HG03442 (cell line): ENCODE data around the gene CCDC97.

ENCODE experiments used
- ATAC-seq: cut with Tn5 transposase; IDR thresholded peaks from one replicate; pipeline ENCODE4 v1.9.1; 2021; ENCODE audit warnings: mild to moderate bottlenecking, moderate library complexity; ENCODE audit not compliant: unreplicated experiment

CCDC97 gene

DNA sequence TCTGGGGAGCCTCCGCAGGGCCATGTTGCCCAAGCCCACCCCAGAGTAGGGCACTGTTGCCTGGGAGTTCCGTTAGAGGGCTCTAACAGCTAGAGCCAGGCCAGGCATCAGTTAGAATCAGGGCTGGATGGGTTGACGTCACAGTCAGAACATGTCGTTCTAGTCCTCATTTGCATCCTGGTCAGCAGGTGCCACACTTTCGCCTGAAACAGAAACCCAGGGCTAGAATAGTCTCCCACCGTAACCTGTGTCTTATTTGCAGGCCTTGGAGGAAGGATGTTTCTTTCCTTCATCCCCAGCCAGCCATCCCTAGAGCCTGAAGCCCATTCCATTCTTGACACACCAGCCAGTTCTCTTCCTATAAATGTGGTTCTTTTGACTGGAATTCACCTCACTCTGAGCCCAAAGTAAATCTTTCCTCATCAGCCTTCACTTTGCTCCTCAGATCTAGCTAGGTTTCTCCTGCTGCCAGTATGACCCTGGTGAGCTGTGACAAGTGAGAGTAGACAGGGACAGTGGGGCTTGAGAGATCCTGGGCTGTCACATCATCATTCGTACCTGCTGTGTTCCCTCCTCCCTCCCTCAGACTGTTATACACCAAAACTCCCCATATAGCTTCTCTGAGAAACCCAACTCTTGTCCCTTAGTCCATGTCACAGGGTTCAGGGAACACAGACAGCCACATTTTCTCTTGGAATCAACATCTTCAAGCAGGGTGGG lies 12.2 kb upstream of the CCDC97 start:
- peak; percentile 48 for ATAC-seq

GRCh38 chr19:41298348-41298964 lies 11.5 kb upstream of the CCDC97 start:
- ATAC-seq, result no peak

DNA sequence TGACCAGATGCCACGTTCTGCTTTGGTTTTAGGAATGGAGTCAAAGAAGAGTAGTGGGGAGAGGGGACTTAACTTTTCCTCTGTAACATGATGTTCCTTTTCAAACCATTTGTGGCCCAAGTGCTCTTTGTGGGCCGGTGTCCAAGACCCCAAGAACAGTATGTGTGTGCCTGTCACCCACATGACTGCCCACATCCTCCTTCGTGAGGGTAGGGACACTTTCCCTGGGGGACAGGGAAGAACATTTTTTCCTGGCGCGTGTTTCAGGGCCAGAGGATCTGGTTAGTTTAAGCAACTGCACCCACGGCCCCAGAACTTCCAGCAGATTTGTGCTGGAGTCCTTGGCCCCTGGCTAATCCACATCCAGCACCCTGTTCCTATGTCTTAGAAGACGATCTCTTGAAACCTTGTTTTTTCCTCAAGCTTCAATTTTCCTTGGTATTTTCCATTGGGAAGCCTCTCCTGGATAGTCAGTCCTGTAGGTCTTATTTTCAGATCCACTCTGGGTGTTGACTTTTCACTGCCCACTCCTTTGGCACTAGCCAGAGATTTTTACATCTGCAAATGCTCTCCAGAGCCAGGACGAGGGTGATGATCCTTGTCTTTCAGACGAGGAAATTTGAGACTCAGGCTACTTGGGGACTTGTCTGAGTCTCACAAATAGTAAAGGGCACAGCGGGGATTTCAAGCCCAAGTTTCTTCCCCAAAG lies 10.8 kb upstream of the CCDC97 start:
- no peak for ATAC-seq

- no peak for ATAC-seq
Observed at GRCh38 chr19:41299755-41300089, 10.2 kb upstream of the CCDC97 start.

DNA sequence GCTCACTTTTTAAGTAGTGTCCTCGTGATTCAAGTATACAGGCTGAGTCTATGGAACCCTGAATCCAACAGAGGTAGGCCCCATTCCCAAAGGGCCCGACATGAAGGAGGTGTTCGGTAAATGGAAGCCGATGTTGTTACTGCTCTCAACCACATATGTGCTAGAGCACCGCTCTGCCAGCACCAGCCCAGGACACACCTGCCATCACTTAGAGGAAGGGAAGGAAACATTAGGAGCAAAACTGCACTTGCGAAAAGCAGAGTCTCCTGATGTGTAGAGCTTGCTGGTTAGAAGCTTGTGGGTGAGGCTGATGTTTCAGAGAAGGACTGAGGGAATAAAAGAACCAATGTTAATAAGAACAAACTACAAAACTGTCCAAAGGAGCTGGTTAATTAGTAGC lies 9.4 kb upstream of the CCDC97 start:
- ATAC-seq, result no peak

DNA sequence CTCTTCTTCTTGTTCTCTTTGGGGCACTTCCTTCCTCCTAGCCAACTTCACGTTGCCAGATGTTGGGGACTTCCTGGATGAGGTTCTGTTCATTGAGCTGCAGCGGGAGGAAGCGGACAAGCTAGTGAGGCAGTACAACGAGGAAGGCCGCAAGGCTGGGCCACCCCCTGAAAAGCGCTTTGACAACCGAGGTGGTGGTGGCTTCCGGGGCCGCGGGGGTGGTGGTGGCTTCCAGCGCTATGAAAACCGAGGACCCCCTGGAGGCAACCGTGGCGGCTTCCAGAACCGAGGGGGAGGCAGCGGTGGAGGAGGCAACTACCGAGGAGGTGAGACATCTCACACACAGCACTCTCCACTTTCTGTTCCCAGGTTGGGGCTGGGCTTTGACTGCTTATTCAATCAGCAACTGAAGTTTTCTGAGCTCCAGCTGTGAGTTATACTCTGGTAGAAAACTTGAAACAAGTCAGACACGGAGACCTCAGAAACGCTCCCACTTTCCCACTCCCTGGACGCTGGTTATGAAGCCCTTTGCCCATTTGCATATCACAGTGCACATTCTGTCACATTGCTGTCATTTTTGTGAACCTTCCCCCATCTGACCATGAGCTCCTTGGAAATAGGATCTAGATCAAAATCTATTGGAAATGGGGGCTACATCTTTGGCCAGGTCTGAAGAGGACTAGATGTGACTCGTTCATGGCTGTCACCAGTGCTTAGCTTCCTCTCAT lies 7.2 kb upstream of the CCDC97 start:
- no peak for ATAC-seq

- ATAC-seq, result no peak
Observed at GRCh38 chr19:41303954-41304353, 6.0 kb upstream of the CCDC97 start.

GRCh38 chr19:41304706-41305483 lies 5.1 kb upstream of the CCDC97 start:
- no peak for ATAC-seq

DNA sequence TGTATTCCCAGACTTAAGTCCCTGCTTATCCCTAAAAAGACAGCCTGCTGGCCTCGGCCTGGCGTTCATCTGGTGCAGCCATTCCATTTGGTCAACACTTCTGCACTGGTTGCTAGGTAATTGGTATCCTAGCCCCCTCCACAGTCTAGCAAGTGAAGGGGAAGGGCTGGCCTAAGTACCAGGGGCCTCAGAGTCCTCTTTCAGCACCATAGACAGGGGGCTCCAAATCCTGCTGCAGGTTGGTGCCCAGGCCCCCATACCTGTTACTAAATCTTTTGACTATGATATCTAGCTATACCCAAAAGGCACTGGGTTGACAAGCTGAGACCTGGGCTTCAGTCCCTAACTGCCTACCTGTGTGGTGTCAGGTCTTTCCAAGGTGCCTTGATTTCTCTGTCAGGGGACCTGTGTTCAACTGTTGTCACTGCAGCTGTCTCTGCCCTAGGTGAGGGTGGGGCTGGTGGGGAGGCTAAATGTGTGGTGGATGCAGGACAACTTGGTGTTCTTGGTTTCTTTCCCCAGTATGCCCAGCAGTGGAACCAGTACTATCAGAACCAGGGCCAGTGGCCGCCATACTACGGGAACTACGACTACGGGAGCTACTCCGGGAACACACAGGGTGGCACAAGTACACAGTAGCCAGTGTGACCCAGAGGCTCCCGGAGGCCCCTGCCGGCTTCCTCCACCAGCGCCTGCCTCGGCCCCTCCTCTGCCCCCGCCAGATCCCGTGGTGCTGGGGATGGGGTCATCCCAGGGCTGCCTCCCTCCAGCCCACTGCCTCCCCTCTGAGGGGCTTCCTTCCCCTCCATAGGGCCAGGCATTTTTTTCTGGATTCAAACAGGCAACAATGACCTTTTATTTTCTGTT lies 3.8 kb upstream of the CCDC97 start:
- no peak for ATAC-seq

DNA sequence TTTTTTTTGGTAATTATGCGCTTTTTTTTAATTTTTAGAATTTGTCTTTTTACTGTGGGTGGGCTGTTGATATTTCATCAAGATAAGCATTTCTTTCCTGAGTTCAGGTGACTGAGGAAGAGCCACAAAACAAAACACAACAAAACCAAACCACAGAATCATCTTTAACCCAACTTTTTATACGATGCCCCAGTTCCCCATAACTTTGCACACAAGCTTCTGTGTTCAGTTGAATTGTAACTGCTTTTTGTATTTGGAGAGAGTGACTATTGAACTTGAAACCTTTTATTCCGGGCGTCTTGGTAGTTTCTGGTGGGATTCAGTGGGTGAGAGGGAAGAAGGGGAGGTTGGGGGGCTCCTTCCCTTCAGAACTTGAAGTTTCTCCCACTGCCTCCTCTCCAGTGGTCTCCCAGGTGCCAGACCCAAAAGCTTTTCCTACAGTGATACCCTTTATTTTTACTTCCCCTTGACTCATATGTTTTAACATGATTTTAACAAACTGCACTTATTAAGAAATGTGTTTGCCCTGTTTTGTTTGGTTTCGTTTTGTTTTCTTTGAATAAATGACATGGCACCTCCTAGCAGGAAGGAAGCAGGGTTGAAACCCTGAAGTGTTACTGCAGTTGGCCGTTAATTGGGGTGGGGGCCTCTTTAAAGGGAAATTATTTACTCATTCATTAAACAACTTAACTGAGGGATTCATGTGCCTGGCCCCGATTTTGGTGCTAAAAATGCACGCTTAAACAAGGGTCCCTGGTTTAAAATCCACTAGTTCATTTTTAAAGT lies 2.7 kb upstream of the CCDC97 start:
- no peak for ATAC-seq

GRCh38 chr19:41307954-41308449 lies 2.0 kb upstream of the CCDC97 start:
- ATAC-seq, result no peak

DNA sequence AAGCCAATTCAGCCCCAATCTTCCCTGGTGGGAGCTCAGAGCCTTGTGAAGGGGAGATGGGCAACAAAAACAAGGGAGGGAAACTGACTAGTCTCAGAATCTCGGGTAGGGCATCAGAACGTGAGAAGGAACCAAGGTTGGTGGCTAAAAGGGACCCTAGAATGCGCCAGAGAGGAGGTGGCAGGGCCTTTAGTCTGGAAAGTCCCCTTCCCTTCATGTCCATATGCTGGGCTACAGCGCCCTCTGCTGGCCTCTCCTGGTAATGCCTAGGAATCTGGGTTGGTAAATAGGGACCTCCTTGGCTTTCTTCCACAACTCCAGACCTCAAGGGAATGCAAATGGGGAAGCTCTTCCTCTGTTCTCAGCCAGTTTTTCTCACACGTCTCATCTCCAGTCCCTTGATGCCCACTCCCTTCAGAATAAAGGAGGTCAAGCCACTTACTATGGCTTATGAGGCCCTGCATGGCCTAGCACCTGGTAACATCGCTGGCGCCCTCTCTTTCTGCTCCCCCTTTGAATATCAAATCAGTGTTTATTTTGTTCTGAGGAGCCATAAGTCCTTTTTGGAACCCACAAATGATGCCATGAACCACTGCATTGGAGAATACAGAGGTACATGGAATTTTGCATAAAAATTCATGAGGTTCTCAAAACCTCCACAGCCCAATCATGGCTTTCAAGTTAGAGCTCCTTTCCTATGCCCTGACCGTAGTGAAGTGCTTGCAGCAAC lies 1.4 kb upstream of the CCDC97 start:
- ATAC-seq, result peak; percentile 34

DNA sequence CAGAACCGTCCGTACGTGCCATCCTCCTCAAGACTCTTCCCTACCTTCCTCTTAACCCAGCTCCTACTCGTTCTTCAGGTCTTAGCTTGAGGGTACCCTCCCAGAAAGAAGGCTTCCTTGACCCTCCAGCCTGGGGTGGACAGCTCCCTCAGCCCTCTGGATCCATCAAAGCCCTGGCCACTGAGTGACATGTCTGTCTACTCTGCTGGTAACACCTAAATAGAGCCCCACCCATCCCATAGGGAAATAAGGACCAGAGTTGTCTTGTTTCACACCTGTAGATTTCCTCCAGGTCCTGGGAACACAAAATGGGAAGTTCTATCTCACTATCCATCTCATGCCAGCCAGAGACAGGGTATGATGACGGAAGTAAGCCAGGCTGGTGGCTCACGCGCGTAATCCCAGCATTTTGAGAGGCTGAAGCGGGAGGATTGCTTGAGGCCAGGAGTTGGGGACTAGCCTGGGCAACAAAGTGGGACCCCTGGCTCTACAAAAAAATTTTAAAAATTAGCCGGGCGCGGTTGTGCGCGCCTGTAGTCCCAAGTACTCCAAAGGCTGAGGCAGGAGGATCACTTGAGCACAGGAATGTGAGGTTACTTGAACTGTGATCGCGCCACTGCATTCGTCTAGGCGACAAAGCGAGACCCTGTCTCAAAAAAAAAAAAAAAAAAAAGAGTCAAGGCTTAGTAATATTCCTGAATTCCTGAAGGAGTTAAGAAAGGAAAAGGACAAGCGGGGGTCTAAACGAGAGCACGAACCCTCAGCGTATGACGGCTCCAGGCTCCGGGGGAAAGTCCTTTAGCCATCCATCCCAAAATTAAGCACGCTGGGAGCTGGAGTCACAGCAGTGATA lies 566 bp upstream of the CCDC97 start:
- ATAC-seq, result peak; percentile 6

DNA sequence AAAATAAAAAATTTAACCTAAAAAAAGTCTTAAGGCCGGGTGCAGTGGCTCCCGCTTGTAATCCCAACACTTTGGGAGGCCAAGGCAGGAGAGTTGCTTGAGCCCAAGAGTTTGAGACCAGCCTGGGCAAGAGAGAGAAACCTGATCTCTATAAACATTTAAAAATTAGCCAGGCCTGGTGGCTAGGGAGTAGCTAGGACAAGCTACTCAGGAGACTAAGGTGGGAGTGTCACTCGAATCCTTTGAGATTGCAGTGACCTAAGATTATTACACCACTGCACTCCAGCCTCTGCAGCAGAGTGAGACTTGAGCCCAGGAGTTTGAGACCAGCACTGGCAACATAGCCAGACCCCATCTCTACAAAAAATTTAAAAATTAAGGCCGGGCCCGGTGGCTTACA lies 1.1 kb downstream of the CCDC97 start:
- no peak for ATAC-seq

DNA sequence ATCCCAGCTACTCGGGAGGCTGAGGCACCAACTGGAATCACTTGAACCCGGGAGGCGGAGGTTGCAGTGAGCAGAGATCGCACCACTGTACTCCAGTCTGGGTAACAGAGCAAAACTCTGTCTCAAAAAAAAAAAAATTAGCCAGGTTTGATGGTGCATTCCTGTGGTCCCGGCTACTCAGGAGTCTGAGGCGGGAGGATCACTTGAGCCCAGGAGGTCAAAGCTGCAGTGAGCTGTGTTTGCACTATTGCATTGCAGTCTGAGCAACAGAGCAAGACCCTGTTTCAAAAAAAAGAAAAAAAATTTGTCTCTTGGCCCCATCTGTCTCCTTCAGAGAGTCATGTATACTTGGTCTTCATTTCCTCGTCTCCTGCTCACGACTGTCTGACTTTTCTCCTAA lies 1.6 kb downstream of the CCDC97 start:
- no peak for ATAC-seq

DNA sequence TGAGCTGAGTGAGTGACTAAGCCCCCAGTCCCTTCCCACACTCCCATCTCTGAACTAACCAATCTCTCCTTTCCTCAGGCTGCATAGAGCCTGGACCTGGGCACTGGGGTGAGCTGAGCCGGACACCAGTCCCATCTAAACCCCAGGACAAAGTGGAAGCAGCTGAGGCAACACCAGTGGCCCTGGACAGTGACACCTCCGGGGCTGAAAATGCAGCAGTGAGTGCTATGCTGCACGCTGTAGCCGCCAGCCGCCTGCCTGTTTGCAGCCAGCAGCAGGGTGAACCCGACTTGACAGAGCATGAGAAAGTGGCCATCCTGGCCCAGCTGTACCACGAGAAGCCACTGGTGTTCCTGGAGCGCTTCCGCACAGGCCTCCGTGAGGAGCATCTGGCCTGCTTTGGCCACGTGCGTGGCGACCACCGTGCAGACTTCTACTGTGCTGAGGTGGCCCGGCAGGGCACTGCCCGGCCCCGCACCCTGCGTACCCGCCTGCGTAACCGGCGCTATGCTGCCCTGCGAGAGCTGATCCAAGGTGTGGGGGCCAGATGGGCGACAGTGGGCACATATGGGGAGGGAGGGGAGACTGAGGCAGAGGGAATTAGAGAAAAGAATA lies 6.4 kb downstream of the CCDC97 start:
- no peak for ATAC-seq
